Right lobe of liver (tissue), 6 donors: Measurements from ENCODE around the gene CRTC2. TPM values are rescaled to one million over a fixed set of nuclear protein-coding genes. Genes with fewer than 3 reads are reported as not detected.

Source experiments
- ATAC-seq, 4 donors: fragments of 200-7000 bp; cut with Tn5 transposase; one replicate each; pipeline ENCODE4 v1.9.1; 2020; ENCODE audit warnings: mild to moderate bottlenecking in 4 of 4, moderate library complexity in 4 of 4
- DNase-seq, 3 donors: peaks; one replicate each; pipeline ENCODE4 v3.0.0-alpha.2; 2020
- H3K27ac ChIP-seq, 3 donors: fragments of 200-600 bp; one replicate each; pipeline ENCODE4 v1.8.0; 2022
- H3K27me3 ChIP-seq, 2 donors: fragments of 200-600 bp; one replicate each; pipeline ENCODE4 v1.8.0; 2022
- H3K36me3 ChIP-seq, 4 donors: fragments of 200-600 bp; sonication (generic) in 1 of 4; one replicate each; pipeline versions ENCODE4 v1.5.1 to v1.8.0; 2017 to 2022; ENCODE audit warnings: control low read depth in 1 of 4
- H3K4me1 ChIP-seq, 4 donors: fragments of 200-600 bp; sonication (generic) in 1 of 4; one replicate each; pipeline versions ENCODE4 v1.5.1 to v1.8.0; 2017 to 2022; ENCODE audit warnings: control low read depth in 1 of 4
- H3K4me3 ChIP-seq, 3 donors: fragments of 200-600 bp; one replicate each; pipeline ENCODE4 v1.8.0; 2022
- H3K9me3 ChIP-seq, 4 donors: fragments of 200-600 bp; sonication (generic) in 1 of 4; one replicate each; pipeline versions ENCODE4 v1.5.1 to v1.8.0; 2017 to 2022; ENCODE audit warnings: control low read depth in 1 of 4
- POLR2A ChIP-seq: fragments of 450-650 bp; IDR thresholded peaks from one replicate; pipeline ENCODE4 v1.6.1; 2017; ENCODE audit warnings: antibody characterized with exemption, mild to moderate bottlenecking
- WGBS: methylation state at CpG from one replicate; pipeline ENCODE4 v1.1.6; 2018; ENCODE audit warnings: low coverage, low lambda C conversion rate; ENCODE audit not compliant: insufficient coverage; ENCODE audit errors: missing lambda C conversion rate; 5-methylcytosine and 5-hydroxymethylcytosine counted together
- intact Hi-C, 2 donors: fragments of 100-400 bp; cut with DNase I; formaldehyde crosslinking; loops; one replicate each; pipeline versions ENCODE4 v1.11.2 to v1.14.1; 2022
- total RNA-seq, 6 experiments: library from RNA; depleted of rRNA in 2 of 6; stranded (reverse); fragments of >200 nt in 2 of 6; fragmentation: NEBNext Ultra II Directional in 3 of 6; extraction: Animal tissue kit (Norgen Biotek cat#: 25700) in 3 of 6; gene quantifications; one replicate each; pipeline versions ENCODE4 v1.1.0 to v1.2.4, GENCODE V29; 2016 to 2023
- TF ChIP-seq, protein P1 (sequence below), 4 donors: fragments of 200-600 bp in 3 of 4; fragments of 450-650 bp in 1 of 4; IDR thresholded peaks; one replicate each; pipeline versions ENCODE4 v1.5.1 to v1.8.0; 2016 to 2022; ENCODE audit warnings: antibody characterized with exemption in 4 of 4, mild to moderate bottlenecking in 2 of 4
- donor health status: DM: no; HTN: yes; CAD: no.
- donor health status: DM: no; HTN: no; CAD: no.
- donor health status: DM: no; HTN: no; CAD: no.
- donor health status: DM: no; HTN: yes; CAD: no.
- donor health status: DM: no; HTN: yes; CAD: no.

Gene CRTC2
- total RNA-seq, 6 experiments from 2014 or later, result 4.8 to 19.5 (median 18.3) TPM

DNA sequence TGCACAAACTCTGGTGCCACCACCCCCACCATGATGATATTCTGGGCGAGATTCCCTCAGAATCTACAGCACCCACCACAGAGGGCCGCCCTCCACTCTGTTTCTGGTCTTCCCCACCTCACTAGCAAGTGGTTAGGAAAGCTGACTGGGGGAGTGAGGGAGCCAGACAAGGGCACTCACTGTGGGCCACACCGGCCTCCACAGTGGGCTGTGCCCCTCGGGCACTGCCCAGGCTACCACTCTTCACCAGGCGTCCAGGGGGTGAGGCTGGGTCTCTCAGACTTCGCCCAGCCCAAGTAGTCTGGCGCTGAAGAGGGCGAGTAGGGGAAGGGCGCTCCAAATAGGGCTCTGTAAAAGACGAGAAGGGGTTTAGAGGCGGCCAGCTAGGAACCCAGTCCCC lies 24.5 kb downstream of the CRTC2 start:
- Histone ChIP-seq H3K36me3 (peaks cover 5 to 60% (median 24%) of the 10 kb centered on the region in 4 donors), H3K27ac (no peak overlapping the region), H3K4me1 (no peaks in the 10 kb centered on the region), H3K9me3 (no peaks in the 10 kb centered on the region), H3K4me3 (no peak overlapping the region), H3K27me3 (no peaks in the 10 kb centered on the region)
- ATAC-seq (no peak), DNase-seq (peak in 1 of 3 donors; percentile 12)
- no CpG with 5 or more reads among the region's 11 CpGs for WGBS
- intact Hi-C loops, result no loop called here
- TF ChIP-seq, protein P1, sequence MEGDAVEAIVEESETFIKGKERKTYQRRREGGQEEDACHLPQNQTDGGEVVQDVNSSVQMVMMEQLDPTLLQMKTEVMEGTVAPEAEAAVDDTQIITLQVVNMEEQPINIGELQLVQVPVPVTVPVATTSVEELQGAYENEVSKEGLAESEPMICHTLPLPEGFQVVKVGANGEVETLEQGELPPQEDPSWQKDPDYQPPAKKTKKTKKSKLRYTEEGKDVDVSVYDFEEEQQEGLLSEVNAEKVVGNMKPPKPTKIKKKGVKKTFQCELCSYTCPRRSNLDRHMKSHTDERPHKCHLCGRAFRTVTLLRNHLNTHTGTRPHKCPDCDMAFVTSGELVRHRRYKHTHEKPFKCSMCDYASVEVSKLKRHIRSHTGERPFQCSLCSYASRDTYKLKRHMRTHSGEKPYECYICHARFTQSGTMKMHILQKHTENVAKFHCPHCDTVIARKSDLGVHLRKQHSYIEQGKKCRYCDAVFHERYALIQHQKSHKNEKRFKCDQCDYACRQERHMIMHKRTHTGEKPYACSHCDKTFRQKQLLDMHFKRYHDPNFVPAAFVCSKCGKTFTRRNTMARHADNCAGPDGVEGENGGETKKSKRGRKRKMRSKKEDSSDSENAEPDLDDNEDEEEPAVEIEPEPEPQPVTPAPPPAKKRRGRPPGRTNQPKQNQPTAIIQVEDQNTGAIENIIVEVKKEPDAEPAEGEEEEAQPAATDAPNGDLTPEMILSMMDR (IDR thresholded peaks at IDR 0.05), result no peak
- TF ChIP-seq POLR2A, result no peak

DNA sequence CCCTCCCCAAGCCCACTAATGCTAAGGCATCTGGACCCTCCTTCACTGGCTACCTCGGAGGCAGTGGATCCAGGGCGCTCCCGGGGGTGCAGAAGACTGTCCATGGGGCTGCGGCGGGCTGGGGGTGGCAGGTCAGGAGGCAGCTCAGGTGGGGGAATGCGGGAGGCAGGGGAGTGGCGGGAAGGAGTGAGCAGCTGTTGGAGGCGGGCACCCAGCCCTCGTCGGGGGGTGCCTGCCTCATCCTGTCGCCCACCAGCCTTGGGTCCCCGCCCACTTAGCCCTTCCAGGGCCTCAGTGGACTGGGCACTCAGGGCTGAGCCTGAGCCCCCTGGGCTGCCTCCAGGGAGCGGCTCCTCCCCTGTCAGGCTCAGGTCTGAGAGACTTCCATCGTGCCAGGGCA lies 25.0 kb downstream of the CRTC2 start:
- no peaks in the 10 kb centered on the region for H3K9me3 ChIP-seq
- no peaks in the 10 kb centered on the region for H3K27me3 ChIP-seq
- WGBS, result 100% methylated on average over 2 of the region's 14 CpGs
- H3K4me1 ChIP-seq, result no peaks in the 10 kb centered on the region
- H3K36me3 ChIP-seq, result peaks cover 5 to 60% (median 24%) of the 10 kb centered on the region in 4 donors
- no peak for ATAC-seq
- intact Hi-C loops, result no loop called here
- peak in 1 of 3 donors; percentile 46 for DNase-seq
- H3K27ac ChIP-seq, result no peak overlapping the region
- TF ChIP-seq, protein P1 (IDR thresholded peaks at IDR 0.05), result no peak
- TF ChIP-seq POLR2A, result no peak
- no peak overlapping the region for H3K4me3 ChIP-seq

DNA sequence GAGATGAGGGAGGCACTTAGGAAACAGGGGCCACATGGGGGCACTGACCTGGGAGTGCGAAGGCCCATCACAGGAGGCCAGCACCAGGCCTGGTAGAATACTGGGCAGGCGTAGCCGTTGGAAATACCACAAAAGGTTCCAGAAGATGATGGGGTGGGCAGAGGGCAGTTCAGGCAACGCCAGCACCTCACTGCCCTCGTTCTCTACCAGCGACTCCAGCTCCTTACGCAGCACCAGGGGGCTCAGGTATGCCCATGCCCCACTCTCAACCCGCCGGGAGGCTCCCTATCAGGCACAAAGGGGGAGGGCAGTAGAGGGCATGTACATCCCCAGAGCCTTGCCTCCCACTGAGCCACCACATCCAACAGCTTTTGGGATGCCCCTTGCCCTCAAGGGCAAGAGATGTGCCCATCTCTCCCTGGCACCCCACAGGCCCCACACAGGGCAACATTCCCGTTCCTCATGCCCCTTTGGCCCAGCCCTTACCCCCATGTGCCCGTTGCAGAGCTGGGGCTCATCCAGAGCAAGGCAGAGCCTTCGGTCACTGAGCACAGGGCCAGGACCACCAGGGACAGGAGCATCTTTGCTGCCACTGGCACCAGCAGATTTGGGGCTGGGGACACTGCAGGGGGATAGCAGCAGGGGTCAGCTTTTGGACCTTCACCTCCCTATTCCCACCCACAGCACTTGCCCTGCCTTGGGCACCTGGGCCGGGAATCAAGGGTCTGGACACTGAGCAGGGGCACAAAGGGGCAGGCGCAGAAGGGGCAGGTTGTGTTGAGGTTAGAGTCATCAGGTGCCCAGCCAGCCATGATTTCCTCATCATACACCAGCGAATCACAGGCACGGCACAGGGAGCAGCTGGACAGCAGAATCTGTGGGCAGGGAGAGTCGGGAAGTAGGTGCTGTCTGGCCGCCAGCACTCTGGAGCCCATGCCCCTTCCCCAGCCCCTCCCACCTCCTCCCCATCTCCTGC lies 26.0 kb downstream of the CRTC2 start:
- ATAC-seq (no peak), DNase-seq (peak in 1 of 3 donors; percentile 41)
- Histone ChIP-seq H3K27ac (no peak overlapping the region), H3K4me3 (no peak overlapping the region), H3K4me1 (no peaks in the 10 kb centered on the region), H3K36me3 (peaks cover 5 to 54% (median 21%) of the 10 kb centered on the region in 4 donors), H3K9me3 (no peaks in the 10 kb centered on the region), H3K27me3 (no peaks in the 10 kb centered on the region)
- intact Hi-C loops, result no loop called here
- no peak for TF ChIP-seq POLR2A
- TF ChIP-seq, protein P1 (IDR thresholded peaks at IDR 0.05), result no peak
- 100% methylated on average over 3 of the region's 18 CpGs for WGBS

DNA sequence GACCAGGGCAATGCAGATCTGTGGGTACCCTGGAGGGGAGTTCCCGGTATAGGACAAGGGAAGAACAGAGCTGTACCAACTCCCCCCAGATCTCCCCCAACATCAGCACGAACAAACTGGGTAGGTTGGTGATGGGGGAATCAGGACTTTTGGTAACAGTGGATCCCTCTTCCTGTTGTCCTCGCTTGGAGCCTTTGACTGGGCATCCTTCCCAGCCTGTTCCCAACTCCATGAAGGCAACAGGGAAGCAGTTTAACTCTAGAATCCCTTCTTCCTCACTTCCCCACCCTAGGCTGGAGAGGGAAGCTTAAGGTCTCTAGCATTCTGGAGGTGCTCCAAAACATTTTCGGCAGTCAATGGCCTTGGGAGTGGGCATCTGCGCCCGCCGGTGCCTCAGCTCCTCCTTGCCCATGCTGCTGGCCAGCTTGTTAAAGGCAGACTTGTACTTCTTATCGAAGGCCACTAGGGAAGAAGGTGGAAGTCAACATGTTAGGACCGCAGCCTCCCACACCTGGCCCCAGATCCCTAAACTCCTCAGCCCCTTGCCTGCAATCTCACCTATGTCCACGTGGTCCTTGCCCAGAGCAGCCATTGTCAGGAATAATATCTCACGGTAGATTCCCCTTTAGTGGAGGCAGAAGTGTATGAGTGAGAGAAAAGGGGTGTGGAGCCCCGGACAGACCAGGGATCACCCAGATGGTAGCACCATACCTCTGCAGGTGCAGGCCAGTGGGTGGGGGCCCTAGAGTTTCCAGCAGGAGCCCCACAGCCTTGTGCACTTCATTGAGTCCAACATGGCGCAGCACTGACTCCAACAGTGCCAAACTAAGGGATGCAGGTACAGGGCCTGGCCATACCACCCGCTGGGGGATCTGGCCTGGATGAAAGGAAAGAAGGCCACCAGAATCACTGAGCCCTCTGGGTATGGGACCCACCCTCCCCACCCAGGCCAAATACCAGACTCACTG lies 28.1 kb downstream of the CRTC2 start:
- H3K27ac ChIP-seq, result no peak overlapping the region
- intact Hi-C loops, result loop anchor here in 1 of 2 donors (10.0 kb wide), 1 partner anchor 135 kb away; no protein-coding TSS in a partner anchor

More for the DNA sequence above, 28.1 kb downstream of the CRTC2 start:
- 83% methylated on average over 5 of the region's 14 CpGs for WGBS
- H3K4me1 ChIP-seq, result no peaks in the 10 kb centered on the region
- H3K4me3 ChIP-seq, result no peak overlapping the region
- ATAC-seq, result peak in 1 of 4 donors; percentile 3
- H3K36me3 ChIP-seq, result peaks cover 0 to 34% (median 9%) of the 10 kb centered on the region in 4 donors
- TF ChIP-seq, protein P1 (IDR thresholded peaks at IDR 0.05), result no peak
- TF ChIP-seq POLR2A, result no peak
- DNase-seq, result peak in 1 of 3 donors; percentile 13
- no peaks in the 10 kb centered on the region for H3K9me3 ChIP-seq
- H3K27me3 ChIP-seq, result no peaks in the 10 kb centered on the region
